Measurements from ENCODE around the gene AXIN1.

- TF ChIP-seq, protein P1, sequence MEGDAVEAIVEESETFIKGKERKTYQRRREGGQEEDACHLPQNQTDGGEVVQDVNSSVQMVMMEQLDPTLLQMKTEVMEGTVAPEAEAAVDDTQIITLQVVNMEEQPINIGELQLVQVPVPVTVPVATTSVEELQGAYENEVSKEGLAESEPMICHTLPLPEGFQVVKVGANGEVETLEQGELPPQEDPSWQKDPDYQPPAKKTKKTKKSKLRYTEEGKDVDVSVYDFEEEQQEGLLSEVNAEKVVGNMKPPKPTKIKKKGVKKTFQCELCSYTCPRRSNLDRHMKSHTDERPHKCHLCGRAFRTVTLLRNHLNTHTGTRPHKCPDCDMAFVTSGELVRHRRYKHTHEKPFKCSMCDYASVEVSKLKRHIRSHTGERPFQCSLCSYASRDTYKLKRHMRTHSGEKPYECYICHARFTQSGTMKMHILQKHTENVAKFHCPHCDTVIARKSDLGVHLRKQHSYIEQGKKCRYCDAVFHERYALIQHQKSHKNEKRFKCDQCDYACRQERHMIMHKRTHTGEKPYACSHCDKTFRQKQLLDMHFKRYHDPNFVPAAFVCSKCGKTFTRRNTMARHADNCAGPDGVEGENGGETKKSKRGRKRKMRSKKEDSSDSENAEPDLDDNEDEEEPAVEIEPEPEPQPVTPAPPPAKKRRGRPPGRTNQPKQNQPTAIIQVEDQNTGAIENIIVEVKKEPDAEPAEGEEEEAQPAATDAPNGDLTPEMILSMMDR (IDR thresholded peaks at IDR 0.05): no peak
- TF ChIP-seq POLR2A (IDR thresholded peaks at IDR 0.05): no peak
Measured at GRCh38 chr16:262121-262745, 90.3 kb downstream of the AXIN1 start.
